HG03025 (cell line): ENCODE measurements around the gene CENPS.
A peak's percentile ranks its signal among the peaks of the same experiment; 100 is the strongest.
"Not testable (repeated sequence)": the region's sequence is repeated elsewhere in the genome, so short reads cannot be mapped to it uniquely, and the experiment has no call there.

ENCODE experiments used
- ATAC-seq: cut with Tn5 transposase; IDR thresholded peaks from one replicate; pipeline ENCODE4 v1.9.1; 2021; ENCODE audit warnings: mild to moderate bottlenecking, moderate library complexity; ENCODE audit not compliant: unreplicated experiment, low FRiP score

CENPS gene

GRCh38 chr1:10418741-10419140 lies 11.5 kb upstream of the CENPS start:
- ATAC-seq = not testable (repeated sequence)

GRCh38 chr1:10419351-10419750 lies 10.9 kb upstream of the CENPS start:
- ATAC-seq = no peak

GRCh38 chr1:10421637-10422036 lies 8.6 kb upstream of the CENPS start:
- no peak for ATAC-seq

DNA sequence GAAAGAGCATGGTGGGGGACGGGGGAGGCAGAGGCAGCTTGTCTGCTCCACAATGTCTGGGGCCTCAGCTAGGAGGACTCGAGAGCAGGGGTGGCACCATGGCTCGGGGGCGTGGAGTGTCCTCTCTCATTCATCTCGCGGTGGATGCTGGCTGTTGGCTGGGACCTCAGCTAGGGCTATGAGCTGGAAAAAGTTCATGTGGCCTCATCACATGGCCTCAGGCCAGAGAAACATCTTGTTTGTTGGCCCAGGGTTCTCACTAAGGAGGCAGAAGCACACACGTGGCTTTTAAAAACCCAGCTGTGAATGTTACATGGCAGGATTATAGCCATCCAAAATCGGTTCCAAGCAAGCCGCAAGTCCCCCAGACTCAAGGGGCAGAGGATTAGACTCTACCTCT lies 6.2 kb upstream of the CENPS start:
- ATAC-seq = no peak

DNA sequence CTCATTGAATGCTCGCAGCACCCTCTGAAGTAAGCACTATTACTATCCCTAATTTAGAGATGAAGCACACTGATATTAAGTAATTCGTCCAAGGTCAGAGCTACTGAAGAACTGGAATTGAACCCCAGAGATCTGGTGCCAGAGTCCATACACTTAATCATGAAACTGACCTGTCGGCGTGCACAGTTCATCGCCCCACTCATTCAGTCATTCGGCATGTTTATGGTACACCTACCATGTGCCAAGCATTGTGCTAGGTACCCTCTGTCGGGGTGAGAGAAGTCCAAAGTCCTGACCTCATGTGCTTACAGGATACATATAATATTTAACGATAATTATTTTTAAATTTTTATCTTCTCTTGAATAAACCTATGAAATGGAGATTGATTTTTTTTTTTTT lies 5.6 kb upstream of the CENPS start:
- ATAC-seq = no peak

DNA sequence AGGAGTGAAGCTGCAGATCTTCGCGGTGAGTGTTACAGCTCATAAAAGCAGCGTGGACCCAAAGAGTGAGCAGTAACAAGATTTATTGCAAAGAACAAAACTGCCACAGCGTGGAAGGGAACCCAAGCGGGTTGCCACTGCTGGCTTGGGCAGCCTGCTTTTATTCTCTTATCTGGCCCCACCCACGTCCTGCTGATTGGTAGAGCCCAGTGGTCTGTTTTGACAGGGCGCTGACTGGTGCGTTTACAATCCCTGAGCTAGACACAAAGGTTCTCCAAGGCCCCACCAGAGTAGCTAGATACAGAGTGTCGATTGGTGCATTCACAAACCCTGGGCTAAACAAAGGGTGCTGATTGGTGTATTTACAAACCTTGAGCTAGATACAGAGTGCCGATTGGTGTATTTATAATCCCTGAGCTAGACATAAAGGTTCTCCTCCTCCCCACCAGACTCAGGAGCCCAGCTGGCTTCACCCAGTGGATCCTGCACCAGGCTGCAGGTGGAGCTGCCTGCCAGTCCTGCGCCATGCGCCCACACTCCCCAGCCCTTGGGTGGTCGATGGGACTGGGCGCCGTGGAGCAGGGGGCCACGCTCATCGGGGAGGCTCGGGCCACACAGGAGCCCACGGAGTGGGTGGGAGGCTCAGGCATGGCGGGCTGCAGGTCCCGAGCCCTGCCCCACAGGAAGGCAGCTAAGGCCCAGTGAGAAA lies 4.3 kb upstream of the CENPS start:
- not testable (repeated sequence) for ATAC-seq

- not testable (repeated sequence) for ATAC-seq
Observed at GRCh38 chr1:10426535-10426848, 3.7 kb upstream of the CENPS start.

- no peak for ATAC-seq
Observed at GRCh38 chr1:10428984-10429383, 1.2 kb upstream of the CENPS start.

DNA sequence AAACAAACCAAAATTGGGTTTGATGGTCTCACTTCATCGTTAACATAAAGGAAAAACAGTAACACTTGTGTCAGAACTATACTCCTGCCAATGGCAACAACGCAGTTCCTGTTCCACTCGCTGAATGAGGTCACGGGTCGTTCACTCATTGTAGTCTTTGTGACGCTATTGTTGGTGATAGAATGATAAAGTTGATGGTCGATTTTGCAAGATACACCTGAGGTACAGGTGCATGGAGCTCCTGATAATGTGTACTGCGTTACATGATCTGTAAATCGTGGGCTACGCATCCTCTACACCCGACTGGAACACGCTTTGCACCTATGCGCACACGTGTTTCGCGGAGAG lies 391 bp upstream of the CENPS start:
- ATAC-seq = peak; percentile 4

DNA sequence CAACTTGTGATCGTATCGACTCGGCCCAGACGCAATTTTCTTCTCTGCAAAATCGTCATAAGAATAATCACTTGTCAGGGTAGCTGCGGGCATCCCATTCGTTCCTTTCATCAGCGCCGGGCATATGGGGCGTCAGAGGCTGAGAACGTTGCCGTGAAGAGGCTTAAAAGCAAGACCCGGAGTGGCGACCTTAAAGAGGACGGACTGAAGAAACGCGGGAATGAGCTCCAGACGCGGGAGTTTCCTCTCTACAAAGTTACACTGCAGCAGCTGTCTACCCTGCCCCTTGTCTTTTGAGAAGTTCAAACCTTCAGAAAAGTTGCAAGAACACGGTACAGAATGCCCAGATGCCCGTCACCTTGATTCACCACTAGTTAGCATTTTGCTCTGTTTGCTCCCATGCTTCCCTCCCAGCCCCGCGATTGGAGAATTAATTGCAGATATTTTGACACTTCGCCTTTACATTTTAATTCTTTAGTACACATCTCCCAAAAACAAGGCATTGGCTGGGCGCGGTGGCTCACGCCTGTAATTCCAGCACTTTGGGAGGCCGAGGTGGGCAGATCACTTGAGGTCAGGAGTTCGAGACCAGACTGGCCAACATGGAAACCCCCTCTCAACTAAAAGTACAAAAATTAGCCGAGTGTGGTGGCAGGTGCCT lies 967 bp downstream of the CENPS start:
- no peak for ATAC-seq

- no peak for ATAC-seq
Observed at GRCh38 chr1:10432910-10433700, 2.9 kb downstream of the CENPS start.

DNA sequence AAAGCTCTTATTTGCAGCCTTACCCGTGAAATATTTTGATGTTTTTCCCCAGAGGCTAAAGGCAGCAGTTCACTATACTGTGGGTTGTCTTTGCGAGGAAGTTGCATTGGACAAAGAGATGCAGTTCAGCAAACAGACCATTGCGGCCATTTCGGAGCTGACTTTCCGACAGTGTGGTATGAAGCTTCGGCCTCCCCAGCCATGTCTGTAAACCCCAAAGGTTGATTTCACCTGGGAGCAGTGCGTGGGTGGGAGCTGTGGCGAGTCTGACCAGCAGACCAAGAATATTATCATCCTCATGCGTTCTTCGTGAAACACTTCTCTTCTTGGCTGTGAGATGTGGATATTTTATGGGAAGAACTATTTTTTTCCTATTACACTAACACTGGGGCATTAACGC lies 3.6 kb downstream of the CENPS start:
- no peak for ATAC-seq

GRCh38 chr1:10434590-10434989 lies 4.4 kb downstream of the CENPS start:
- ATAC-seq = no peak

GRCh38 chr1:10437052-10437451 lies 6.8 kb downstream of the CENPS start:
- ATAC-seq = no peak

GRCh38 chr1:10438677-10439163 lies 8.5 kb downstream of the CENPS start:
- ATAC-seq = no peak

DNA sequence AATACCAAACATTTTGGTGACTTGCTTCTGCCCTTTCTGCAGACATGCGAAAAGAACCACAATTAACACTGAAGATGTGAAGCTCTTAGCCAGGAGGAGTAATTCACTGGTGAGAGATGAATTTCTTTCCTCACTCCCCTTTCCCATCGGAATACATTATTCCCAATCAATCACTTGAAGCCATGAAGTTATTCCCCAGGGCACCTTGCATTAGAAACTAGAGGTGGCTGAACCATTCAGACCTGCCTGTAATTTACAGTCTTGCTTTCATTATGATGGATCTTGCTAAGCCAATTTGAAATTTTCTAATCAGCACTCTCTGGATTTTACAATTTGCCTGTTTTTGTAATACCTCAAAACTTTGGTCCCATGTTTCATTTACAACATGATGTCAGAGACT lies 10.1 kb downstream of the CENPS start:
- ATAC-seq = no peak

GRCh38 chr1:10440794-10441193 lies 10.6 kb downstream of the CENPS start:
- ATAC-seq = no peak

DNA sequence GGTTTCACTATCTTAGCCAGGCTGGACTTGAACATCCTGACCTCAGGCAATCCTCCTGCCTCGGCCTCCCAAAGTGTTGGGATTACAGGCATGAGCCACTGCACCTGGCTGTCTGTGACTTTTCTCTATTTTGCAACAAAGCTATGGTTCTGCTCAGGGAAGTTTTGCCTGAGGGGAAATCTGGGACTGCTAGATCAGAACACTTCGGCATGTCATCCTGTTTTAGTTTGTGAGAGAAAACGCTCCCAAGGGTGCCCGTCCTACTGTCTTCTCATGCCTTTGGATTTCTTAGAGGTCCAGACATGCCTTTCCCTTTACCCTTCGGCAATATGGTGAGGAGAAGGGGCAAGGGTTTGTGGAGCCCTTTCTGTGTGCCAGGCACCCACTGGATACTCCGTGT lies 14.0 kb downstream of the CENPS start:
- no peak for ATAC-seq

- ATAC-seq = no peak
Observed at GRCh38 chr1:10444795-10445397, 14.7 kb downstream of the CENPS start.

DNA sequence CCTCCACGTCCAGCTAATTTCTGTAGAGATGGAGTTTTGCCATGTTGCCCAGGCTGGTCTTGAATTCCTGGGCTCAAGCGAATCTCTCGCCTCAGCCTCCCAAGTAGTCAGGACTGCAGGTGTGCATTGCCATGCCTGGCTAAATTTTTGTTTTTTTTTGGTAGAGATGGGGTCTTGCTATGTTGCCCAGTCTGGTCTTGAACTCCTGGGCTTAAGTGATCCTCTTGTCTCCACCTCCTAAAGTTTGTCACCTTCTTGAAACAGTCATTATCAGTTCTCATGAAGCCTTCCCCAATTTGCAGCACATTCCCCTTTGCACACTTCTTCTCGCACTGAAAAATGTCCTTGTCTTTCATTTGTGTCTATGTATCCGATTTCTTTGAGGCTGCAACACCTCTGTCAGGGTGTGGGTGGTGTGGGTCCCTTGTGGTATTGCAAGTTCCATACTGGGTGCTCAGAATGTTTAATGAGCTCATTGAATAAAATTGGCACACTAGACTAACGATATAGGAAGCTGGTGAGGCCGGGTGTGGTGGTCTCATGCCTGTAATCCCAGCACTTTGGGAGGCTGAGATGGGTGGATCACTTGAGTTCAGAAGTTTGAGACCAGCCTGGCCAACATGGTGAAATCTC lies 16.7 kb downstream of the CENPS start:
- ATAC-seq = no peak

GRCh38 chr1:10449751-10450150 lies 19.5 kb downstream of the CENPS start, which contains the start of gene CORT:
Gene CORT (plus strand): TSS chr1:10450031. CDS start chr1:10450224, 193 bp downstream.
- no peak for ATAC-seq
